Bronchial epithelial cell (primary cell): Measurements from ENCODE around the gene RRAS. TPM values are rescaled to one million over a fixed set of nuclear protein-coding genes. Genes with fewer than 3 reads are reported as not detected.

Experiments
- DNase-seq: peaks from one replicate; pipeline ENCODE4 v3.0.0-alpha.2; 2010; ENCODE audit warnings: low read depth
- FAIRE-seq: peaks from 2 replicates; lab custom pipeline; 2011; peaks lifted over from hg19 to GRCh38; lab: Jason Lieb, UNC
- H3K27me3 ChIP-seq: 2 replicates; pipeline ENCODE4 v1.5.1; 2011; ENCODE audit warnings: low read length; ENCODE audit not compliant: control insufficient read depth, insufficient read depth
- H3K36me3 ChIP-seq: 2 replicates; pipeline ENCODE4 v1.5.1; 2011; ENCODE audit warnings: low read length; ENCODE audit not compliant: control insufficient read depth, insufficient read depth
- H3K4me3 ChIP-seq: 2 replicates; pipeline ENCODE4 v1.5.1; 2011; ENCODE audit warnings: mild to moderate bottlenecking, low read depth, low read length, control low read depth
- CTCF ChIP-seq: IDR thresholded peaks from 2 replicates; pipeline ENCODE4 v1.5.1; 2011; ENCODE audit warnings: mild to moderate bottlenecking, moderate library complexity, low read length, control low read depth, inconsistent platforms; ENCODE audit not compliant: insufficient read depth, severe bottlenecking
- total RNA-seq: library from RNA; depleted of rRNA; stranded (reverse); fragments of >200 nt; gene quantifications from 2 replicates; pipeline ENCODE4 v1.2.1, GENCODE V29; 2014

Gene RRAS
- total RNA-seq, 1 donor from 2014 or later, result 24.2 TPM

- H3K4me3 ChIP-seq, result no peak overlapping the region
Measured at GRCh38 chr19:49613374-49613773, 26.6 kb downstream of the RRAS start.

DNA sequence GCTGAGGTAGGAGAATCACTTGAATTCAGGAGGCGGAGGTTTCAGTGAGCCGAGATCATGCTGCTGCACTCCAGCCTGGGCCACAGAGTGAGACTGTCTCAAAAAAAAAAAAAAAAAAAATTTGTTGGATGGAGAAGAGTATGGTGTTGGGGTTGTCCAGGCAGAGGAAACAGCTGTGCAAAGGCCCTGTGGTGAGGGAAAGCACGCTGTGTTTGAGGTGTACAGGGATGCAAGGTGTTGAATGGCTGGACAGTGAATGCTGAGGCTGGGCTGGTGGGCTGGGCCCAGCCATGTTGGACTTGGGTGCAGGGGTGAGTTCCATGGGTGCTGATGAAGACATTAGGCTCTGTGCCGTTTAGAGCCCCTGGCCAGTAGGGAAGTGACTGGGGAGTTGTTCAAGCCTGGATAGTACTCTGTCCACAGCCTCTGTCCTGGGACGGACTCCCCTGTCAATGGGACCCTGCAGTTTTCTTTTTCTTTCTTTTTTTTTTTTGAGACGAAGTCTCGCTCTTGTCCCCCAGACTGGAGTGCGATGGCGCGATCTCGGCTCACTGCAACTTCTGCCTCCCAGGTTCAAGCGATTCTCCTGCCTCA is 30.3 kb downstream of the RRAS start:
- no peak for TF ChIP-seq CTCF
- DNase-seq (no peak), FAIRE-seq (no peak)
- Histone ChIP-seq H3K4me3 (no peak overlapping the region), H3K36me3 (peaks cover 13% of the 10 kb centered on the region), H3K27me3 (no peaks in the 10 kb centered on the region)

More at GRCh38 chr19:49613374-49613773, 26.6 kb downstream of the RRAS start:
- DNase-seq, result no peak
- TF ChIP-seq CTCF, result no peak
- H3K36me3 ChIP-seq, result peaks cover 23% of the 10 kb centered on the region
- FAIRE-seq, result no peak
- H3K27me3 ChIP-seq, result no peaks in the 10 kb centered on the region

DNA sequence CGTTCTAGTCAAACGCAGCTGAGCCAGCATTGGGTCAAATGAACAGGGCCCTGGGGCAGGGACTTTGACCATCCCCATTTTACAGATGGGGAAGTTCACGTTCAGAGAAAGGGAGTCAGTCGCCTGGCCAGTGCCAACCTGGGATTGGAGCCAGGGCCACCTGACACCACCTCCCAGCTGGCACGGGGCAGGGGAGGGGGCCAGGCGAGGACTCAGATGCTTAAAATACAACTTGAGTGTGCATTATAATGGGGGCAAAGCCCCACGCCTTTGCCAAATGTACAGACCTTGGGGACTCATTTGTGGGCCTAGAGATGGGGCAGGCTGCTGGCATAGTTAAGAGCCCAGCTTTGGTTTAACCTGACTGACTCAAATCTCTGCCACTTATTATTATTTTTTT is 34.3 kb downstream of the RRAS start:
- no peak for FAIRE-seq
- no peak for DNase-seq
- peaks cover 19% of the 10 kb centered on the region for H3K36me3 ChIP-seq
- TF ChIP-seq CTCF, result no peak
- H3K4me3 ChIP-seq, result no peak overlapping the region
- no peaks in the 10 kb centered on the region for H3K27me3 ChIP-seq

DNA sequence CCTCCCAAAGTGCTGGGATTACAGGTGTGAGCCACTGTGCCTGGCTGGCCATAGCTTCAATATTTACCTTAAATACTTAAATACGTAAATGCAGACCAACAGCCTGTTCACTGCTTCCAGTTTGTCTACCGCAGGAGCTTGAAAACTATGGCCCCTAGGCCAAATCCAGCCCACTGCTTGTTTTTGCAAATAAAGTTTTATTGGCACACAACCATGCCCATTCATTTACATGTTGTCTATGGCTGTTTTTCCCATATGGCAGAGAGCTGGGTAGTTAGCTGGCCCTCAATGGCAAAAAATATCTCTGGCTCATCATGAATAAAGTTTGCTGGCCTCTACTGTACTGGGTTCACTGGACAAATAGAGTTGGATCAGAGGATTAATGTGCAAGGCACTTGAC is 37.1 kb downstream of the RRAS start:
- no peak for TF ChIP-seq CTCF
- FAIRE-seq (no peak), DNase-seq (no peak)
- no peaks in the 10 kb centered on the region for H3K27me3 ChIP-seq
- no peak overlapping the region for H3K4me3 ChIP-seq
- peaks cover 30% of the 10 kb centered on the region for H3K36me3 ChIP-seq

GRCh38 chr19:49601482-49602038 is 38.4 kb downstream of the RRAS start:
- peaks cover 30% of the 10 kb centered on the region for H3K36me3 ChIP-seq

More at GRCh38 chr19:49601482-49602038, 38.4 kb downstream of the RRAS start:
- Histone ChIP-seq H3K27me3 (no peaks in the 10 kb centered on the region), H3K4me3 (no peak overlapping the region)
- DNase-seq (no peak), FAIRE-seq (no peak)
- no peak for TF ChIP-seq CTCF
